DMS79 treated with DMSO at 0.1 percent for 48 hours (cell line): ENCODE results near the gene ZFR2.
A peak's percentile ranks its signal among the peaks of the same experiment; 100 is the strongest.

Experiments
- DNase-seq: peaks from one replicate; lab custom pipeline; 2025; lab: John Stamatoyannopoulos, UW

ZFR2 gene

DNA sequence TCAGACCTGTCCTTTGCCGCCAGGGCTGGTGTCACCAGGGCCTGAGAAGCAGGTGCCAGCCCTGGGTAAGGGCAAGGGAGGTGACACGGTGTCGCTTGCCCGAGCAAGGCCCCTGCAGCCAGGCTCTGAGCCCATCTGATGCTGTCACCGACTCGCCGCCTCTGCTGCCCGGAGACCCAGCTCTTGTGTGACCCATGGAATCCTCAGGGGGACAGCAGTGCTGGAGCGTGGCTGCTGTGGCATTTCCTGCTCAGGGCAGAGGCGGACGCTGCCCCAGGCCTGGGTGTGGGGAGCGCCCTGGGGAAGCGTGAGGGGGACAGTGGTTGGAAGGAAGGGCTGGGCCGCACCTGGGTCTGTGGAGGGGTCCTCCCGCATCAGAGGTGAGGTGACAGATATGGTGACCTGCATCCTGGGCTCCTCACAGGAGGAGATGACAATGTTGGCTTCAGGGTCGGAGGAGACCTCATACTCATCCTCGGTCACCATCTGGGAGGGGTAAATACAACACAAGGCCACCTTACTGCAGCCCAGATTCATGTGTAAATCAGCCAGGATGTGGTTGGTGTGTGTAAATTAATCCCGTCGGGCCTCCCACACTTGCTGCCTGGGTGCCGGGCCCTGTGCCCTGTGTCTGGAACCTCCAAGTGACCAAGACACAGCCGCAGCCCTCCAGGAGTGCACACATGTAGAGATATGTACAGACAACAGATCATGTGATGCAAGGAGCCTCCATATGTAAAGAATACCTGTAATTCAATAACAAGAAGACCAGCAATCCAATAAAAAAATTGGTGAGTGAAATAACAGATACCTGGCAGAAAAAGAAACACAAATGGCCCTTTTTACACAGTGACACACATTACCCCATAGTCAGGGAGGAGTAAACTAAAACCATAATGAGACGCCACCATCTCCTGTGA, 55.1 kb downstream of the ZFR2 start:
- DNase-seq: no peak

DNA sequence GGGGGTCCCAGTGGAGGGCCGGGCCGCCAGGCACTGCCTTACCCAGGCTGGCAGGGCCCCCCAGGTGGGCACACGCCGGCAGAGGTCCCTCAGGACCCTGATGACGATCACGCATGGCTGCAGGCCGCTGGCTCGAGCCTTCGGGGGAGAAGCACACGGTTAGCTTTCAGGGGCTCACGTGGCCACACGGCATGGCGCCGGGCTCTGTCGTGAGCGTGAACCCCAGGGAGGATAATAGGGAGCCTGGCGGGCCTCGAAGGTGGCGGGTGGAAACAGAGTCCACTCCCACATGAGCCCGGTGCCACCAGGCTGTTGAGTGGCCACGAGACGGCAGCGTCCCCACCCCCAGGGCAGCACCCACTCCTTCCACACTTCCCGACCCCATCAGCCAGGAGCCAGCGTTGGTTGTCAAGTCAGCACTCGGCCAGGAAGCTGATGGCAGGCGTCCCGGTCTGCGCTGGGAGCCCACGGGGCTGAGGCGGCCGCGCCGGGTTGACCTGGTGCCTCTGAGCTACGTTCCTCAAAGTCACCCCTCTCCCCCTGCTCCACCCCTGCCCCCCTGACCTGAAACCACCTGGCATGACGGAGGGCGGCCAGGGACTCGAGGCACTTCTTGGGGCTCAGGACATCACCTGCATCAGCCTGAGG, 58.0 kb downstream of the ZFR2 start:
- DNase-seq: no peak

DNA sequence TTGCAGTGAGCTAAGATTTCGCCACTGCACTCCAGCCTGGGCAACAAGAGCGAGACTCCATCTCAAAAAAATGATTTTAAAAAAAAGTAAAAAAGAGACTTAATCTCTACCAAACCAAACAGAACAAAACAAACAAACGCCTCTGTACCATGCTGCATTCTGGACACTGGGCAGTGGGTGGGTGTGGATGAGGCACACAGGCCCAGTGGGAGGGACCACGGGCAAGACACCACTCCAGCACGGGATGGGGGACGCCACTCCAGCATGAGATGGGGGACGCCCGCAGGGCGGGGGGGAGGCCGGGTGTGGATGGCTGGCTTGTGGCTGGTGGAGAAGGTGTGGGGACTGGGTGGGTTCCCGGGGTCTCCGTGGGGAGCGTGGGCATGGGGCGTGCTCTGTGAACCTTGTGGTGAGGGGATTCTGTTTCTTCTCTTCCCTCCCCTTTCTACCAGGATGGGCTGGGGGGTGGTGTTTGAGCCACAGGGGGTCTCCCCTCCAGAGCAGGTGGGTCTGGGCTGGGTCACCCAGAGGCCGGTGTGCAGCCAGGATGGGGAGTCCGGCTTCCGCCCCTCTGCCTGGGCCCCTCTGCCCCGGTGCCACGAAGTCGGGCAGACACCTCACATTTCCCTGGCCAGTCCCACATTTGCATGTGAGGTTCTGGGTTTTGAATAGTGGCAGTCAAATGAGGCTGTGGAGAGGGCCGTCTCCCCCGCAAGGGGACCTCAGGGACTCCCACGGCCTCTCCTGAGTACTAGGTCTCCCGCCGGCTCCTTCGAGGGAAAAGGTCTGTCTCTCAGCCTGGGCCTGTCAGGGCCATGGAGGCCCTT, 58.7 kb downstream of the ZFR2 start:
- DNase-seq: no peak

DNA sequence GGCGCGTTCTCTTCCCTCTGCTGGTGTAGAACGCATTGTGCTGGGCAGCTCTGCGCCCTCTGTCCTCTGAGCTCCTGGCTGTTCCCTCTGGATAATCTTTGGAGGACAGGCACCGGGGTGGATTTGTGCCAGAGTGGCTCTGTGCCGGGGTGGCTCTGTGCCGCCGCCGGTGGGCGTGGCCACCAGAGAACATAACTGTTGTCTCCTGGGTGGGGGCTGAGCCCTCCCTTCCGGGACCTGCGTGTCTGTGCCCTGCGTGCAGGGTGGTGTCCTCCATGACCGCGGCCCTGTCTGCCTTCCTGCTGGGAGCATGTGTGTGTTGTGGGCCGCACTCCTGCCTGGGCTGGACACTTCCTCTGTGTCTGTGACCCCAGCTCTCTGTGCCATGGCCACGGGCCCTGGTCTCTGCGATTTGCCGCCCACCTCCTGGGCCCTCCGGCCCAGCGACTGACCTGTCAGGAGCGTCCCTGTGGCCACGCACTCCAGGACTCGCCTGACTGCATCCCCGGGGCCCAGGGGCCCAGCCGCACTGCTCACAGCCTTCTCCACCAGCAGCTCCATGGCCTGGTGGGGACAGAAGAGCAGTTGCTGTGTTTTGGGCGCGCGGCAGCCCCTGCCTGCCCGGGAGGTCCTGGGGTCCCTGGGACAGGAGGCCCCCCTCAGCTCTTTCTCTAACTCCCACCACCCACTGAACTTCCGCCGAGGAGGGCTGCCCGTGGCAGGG, 60.3 kb downstream of the ZFR2 start:
- DNase-seq: no peak

DNA sequence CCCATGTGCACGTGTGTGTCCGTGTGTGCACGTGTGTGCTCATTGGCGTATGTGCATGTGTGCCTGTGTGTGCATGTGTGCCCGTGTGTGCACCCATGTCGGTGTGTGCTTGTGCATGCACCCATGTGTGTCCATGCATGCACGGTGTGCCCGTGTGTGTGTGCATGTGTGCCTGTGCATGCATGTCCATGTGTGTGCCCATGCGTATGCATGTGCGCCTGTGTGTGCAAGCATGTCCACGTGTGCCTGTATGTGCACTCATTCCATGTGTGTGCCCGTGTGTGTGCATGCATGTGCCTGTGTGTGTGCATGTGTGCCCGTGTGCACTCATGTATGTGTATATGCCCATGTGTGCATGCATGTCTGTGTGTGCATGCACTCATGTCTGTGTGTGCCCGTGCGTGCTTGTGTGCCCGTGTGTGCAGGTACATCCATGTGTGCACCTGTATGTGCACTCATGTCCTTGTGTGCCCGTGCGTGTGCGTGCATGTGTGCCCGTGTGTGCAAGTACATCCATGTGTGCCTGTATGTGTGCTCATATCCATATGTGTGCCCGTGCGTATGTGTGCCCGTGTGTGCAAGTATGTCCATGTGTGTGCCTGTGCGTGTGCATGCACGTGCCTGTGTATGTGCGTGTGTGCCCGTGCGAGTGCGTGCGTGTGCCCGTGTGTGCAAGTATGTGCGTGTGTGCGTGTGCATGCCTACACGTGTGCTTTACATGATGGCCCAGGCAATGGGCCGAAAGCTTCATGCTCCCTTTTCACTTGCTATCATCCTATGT, 61.1 kb downstream of the ZFR2 start:
- no peak for DNase-seq

DNA sequence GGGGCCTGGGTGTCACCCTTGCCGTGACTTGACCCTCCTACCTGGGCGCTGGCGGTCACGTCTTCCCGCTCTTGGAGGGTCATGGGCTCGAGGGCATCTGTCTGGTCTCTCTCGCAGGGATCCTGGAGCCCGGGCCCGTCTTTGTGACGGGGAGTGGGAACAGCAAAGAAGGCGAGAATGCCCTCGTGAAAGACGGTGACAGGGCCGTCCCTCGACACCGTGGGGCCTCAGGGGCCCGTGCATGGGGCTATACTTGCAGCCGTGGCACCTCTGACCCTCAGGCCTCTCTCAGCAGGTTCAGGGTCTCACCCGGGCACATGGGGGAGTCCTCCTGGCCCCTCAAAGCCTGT, 61.7 kb downstream of the ZFR2 start:
- no peak for DNase-seq

DNA sequence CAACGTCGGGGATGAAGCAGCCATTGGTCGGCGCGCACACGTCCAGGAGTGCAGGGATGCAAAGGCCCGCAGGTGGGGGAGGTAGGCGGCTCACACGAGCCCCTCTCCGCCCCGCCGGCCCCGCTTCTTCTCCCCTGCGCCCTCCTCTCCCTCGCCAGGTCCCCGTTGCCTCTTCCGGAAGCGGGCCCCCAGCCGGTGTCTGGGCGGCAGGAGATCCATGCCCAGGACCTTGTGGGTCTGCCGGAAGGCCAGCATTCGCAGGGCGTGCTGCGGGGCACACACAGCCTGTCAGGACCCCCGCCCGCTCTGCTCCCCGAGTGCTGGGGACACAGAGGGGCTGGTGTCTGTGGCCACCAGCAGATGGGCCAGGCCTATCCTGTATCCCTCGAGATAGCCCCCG, 63.0 kb downstream of the ZFR2 start:
- DNase-seq: no peak

DNA sequence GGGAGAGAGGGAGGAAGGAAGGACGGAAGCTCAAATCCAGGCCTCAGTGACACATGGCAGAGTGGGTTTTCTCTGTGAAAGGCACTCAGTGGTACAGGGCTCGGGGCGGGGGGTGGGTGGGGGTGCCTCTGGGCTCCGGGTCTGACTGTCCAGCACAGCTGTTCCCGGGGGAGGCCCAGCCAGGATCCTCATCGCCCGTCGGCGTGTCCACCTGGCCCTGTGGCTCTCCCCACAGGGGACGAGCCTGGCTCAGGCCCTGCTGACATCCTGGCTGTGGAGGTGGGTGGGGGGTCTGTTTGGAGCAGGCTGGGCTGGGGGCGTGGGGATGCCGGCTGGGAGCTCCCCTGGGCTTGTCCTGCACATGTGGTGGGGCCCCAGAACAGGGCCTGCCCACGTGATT, 64.4 kb downstream of the ZFR2 start:
- no peak for DNase-seq

DNA sequence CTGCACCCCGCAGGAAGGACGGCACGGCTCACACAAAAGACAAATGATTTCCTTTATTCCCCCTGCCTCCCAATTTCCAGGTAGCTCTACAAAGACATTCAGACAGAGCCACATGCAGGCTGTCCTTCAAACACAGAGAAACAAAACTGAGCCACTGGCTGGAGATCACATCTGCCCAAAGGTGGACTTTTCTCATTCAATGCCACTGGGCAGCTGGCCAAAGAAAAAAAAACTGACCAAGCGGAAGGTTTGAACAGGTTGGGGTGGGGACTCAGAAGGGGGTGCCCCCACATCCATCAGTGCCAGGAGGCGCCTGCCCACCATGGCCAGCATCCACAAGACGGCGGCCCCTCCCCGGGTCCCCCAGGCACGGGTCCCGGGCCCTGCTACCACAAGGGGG, 64.9 kb downstream of the ZFR2 start:
- DNase-seq: no peak

DNA sequence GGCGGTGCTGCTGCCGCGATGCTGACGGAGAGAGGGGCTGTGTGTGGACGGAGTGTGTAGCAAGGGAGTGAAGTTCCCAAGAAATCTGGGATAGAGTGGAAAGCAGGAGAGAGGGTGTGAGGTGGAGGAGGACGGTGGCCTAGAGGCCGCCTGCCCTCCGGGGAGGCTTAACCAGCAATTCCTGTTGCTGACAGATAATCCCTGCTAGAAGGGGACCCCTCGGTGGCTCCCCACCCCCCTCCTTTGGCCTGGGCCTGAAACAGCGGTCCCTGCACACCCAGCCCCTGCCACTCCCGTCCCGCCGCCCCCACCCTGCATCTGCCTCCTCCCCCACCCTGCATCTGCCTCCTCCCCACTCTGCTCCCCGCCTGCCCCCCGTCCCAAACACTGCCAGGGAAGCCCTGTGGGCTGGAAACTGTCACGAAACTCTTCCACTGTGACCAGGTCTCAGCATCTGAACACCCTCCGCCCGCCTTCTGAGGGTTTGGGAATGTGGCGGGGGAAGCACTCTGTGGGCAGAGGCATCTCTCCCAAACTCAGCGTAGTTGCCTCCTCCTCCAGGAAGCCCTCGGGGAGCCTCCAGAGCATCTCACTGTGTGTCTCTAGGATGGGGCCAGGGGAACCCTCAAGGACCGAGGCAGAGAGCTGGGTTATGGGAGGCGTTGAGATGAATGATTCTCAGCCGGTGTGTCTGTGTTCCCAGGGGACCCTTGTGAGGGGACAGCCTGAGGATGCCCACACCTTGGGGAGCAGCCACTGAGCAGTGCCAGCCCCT, 65.5 kb downstream of the ZFR2 start:
- no peak for DNase-seq

DNA sequence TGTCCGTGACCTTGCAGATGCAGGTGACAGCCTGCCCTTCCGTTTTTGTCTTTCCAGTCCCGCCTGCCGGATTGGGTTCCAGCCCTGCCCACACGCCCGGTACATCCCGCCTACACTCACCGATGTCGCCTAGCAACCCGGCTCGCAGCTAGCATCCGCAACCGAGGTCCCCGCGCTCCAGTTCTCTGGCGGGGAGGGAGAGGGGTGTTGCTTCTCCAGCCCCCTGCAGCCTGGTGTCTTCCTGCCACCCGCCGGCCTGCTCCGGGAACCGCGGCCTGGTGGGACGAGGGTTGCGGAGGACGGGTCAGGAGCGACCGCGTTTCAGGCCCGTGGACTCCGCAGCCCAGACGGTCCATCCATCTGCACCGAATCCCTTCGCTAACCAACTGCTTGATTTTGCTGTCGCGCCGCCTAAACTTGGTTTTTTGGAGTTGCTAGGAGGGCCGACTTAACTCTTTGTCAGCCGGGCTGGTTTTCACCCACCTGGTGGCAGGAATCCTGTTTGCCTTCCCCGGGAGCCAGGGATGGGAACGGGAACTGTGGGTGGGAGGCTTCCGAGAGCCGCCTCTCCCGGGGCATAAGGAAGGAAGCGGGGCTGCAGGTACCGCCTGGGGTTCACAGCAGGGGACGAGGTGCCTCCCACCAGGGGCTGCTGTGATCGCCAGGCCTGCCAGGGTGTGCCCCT, 67.3 kb downstream of the ZFR2 start:
- peak; percentile 73 for DNase-seq

DNA sequence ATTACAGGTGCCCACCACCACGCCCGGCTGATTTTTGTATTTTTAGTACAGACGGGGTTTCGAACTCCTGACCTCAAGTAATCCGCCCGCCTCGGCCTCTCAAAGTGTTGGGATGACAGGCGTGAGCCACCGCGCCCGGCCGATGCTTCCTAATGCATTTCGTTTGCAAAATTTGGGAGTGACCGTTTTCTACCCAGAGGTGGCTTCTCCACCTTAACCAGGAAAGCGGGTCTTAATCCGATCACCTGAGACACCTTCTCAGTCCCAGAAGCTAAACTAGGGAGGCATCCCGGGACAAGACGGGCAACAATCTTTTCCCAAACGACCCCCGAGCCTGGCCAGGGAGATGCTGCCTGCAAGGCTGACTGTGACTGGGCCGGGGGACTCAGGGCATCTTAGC, 67.8 kb downstream of the ZFR2 start:
- DNase-seq: no peak

DNA sequence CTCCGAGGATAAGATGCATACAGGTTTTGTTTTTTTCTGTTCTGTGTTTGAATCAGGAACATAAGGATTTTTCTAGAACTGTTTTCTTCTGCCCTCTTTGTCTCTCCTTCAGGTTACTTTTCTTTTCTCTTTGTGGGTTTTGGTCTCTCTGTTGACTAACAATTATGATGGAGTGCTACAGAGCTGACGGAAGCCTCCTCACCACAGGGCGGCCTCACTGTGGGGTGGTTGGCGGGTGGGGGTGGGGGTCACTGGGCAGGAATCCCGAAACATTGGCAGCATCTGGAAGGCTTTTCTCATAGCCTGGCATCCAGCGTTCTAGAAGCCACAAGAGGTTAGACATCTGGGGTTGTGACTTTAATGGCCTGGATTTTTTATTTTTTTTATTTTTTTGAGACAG, 70.7 kb downstream of the ZFR2 start:
- no peak for DNase-seq

DNA sequence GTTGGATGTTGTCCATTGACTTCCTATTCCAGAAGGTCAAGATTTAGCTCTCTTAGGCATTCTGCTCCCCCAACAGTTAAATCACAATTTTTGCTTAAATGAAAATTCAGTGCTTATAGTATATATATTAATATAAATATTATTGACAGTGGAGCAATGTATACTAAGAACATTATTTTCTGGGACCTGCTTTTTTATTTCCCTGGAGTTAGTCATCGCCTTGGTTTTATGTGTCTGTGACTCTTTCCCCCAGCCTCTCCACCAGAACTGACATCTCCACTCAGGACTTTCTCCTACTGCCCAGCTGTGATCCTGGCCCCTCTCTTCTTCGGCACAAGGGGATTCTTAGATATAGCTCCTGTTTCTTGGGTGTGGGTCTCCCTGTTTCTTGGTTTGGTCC, 72.5 kb downstream of the ZFR2 start:
- DNase-seq: no peak

DNA sequence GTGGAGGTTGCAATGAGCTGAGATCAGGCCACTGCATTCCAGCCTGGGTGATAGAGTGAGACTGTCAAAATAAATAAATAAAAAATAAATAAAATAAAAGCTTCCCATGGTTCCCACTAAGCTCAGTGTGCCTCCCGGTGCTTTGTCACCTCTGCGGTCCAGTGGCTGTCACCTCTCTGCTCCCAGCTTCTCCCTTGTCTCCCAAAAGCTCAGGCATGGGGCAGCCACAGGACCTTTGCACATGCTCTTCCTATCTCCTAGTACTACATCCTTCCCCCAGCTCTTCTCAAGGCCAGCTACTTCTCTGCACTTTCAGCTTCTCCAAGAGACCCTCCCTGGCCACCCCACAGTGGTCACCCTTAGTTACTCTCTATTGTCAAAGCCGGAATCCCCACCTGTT, 75.0 kb downstream of the ZFR2 start:
- no peak for DNase-seq

DNA sequence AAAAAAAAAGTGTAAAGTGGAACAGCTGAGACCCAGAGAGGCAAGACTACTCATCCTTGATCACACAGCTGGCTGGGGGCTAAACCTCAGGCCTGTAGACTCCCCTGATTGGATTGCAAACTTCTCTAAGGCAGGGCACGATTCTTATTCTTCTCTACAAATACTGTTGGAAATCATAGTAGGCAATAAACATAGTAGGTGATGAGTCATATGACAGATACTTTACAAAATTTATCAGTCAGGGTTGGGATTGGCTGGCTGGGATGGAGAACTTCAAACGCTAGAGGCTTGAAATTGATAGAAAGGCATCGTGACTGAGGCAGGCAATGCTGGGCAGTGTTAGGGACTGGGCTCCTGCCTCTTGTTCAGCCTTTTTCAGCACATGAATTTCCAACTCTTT, 76.7 kb downstream of the ZFR2 start:
- no peak for DNase-seq

DNA sequence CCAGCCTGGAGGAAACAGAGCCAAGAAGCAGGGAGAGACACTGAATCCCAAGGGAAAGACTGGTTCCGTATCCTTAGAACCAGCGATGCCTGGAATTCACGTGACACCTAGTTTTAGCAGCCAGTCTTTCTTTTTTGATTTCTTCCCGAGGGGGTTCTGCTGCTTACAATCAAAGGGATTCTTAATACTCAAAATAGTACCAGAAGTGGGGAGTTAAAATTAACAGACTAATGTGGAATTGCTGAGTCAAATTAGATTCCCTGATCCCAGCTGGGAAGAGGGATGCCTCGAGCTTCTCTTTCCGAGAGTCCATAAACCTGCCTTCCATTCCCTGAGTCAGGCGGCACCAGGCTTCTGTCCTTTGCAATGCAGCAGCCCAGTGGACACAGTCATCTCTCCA, 77.9 kb downstream of the ZFR2 start:
- DNase-seq: no peak

DNA sequence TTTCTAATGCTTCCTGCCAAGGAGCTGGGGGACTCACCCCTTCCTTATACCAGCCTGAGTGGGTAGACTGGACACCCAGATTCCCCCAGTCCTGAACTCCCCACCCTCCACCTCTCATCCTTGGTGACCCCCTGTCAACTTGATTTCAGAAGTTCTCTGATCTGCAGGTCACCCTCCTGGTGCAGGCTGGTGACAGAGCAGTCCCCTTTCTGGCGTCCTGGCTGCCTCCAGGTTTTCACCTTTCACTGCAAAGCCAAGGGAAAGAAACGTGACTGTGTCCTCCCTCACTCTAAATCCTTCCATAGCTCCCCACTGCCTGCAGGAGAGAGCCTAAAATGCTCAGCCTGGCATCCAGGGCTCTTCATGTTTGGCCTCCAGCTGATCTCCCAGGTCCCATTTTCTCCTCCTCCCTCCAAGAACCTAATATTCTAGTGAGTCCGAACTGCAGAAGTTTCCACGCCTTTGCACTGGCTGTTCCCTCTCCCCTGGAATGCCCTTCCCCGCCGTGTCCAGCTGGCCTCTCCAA, 78.6 kb downstream of the ZFR2 start:
- DNase-seq: no peak

DNA sequence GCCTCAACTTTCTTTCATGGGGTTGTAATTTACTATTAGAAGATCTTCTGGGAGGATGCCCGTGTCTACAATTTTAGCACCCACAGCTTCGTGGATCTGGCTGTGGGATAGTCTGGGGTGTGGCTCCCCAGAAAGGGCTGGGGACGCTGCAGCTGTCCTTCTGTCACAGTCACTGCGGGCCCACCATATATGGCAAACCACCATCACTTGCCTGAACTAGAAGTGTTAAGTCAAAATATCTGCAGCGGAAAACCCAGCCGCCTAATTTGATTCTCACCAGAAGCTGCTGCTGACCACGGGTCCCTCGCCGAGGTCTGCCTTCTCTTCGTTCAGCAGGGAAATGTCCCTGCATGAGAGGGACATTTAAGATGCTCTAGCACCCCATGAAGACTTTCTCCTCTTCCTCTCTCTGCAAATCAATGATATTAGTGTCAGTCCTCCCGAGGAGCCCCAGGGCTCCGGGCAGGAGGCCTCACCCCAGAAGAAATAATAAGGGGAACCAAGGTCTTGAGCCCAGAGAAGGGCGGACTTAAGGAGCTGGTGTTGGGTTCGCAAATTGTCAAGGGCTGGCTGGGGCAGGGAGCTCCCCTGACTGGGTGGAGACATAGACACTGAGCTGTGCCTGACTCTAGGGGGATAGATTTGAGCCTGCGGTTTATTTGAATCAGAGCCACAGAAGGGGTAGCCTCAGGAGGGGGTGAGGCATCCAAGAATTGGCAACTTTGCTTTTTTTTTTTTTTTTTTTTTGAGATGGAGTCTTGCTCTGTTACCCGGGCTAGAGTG, 79.7 kb downstream of the ZFR2 start:
- no peak for DNase-seq
